ENCODE measurements around the gene PSMC4. TPM values are rescaled to one million over a fixed set of nuclear protein-coding genes. Genes with fewer than 3 reads are reported as not detected.
"Not testable (repeated sequence)": the region's sequence is repeated elsewhere in the genome, so short reads cannot be mapped to it uniquely, and the experiment has no call there.

The PSMC4 gene
- total RNA-seq, 1 experiment from 2014 or later: 327 TPM

DNA sequence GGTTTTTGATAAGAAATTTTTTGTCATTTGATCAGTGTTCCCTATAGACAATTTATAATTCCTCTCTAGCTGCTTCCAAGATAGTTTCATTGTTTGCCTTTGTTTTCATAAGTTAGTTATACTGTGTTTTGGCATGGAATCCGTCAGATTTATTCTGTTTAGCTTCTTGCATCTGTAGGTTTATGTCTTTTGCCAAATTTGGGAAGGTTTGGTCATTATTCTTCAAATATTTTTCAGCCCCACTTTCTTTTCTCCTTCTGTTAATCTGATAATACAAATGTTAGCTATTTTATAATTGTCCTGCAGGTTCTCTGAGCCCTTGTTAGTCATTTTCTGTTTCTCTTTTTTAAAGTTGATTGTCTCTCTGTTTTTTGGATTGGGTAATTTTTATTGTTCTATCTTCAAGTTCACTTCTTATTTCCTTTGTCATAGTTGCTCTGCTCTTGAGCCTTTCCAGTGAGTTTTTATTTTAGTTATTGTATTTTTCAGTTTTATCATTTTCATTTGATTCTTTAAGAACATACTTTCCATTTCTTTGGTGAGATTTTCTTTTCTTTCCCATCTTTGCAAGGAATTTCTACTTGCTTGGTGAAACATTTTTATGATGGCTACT lies 30.6 kb upstream of the PSMC4 start:
- Histone ChIP-seq H3K4me3 (no peak overlapping the region), H3K9me3 (peaks cover 4% of the 10 kb centered on the region; the same call in 1 of the 2 replicates), H3K36me3 (no peaks in the 10 kb centered on the region), H3K27me3 (no peaks in the 10 kb centered on the region)
- no peak for DNase-seq

DNA sequence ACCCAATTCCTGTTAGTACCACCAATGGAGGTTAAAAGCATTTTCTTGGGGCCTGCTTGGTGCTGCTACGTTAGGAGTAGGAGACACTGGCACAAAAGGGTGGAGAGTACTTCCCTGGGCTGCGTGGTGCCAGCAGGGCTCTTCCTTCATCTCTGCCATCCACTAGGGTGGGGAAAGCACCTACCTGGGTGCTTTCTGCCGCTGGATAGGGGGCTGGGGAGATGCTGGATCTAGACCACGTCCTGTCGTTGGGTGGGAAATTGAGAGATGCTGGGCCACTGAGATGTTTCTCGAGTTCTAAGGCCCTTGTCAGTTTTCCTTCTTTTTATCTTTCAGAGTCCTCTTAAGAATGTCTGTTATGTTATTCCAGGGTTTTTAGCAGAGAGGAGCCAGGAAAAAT lies 29.8 kb upstream of the PSMC4 start:
- DNase-seq: no peak
- no peaks in the 10 kb centered on the region for H3K36me3 ChIP-seq
- no peak overlapping the region for H3K4me3 ChIP-seq
- H3K27me3 ChIP-seq: no peaks in the 10 kb centered on the region
- peaks cover 4% of the 10 kb centered on the region; the same call in 1 of the 2 replicates for H3K9me3 ChIP-seq

DNA sequence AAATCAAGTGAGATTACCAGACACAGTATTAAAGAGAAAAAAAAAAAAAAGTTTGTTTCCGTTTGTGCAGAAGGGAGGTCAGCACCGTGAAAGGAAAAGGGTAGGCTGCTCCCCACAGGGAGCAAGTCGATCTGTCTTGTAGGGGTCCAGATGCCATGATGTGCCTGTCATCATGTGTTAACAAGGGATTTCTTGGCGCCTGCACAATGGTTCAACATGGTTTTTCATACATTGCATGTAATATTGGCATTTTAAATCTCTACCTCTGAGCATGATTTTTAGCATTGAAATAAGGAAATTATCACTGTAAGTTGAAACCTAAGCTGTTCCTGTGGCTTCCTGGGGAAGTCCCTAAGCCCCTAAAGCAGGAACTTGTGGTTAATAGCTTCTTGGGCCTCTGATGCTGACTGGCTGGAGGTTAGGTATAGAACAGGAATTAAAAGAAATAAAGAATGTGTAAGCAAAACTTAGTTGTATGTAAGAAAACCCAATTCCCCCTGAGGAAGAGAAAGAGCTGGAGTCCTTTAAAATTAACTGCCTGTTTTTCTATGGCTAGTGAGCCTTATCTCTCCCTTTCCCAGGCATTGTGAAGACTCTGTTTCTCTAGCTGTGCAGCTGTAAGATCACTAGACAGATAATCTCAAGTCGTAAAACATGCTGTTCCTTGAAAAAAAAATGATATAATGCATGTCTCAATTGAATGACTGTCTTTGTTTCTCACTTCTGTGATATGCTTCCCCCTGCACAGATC lies 29.2 kb upstream of the PSMC4 start:
- DNase-seq: no peak
- Histone ChIP-seq H3K9me3 (peaks cover 4% of the 10 kb centered on the region; the same call in 1 of the 2 replicates), H3K36me3 (no peaks in the 10 kb centered on the region), H3K4me3 (no peak overlapping the region), H3K27me3 (no peaks in the 10 kb centered on the region)

DNA sequence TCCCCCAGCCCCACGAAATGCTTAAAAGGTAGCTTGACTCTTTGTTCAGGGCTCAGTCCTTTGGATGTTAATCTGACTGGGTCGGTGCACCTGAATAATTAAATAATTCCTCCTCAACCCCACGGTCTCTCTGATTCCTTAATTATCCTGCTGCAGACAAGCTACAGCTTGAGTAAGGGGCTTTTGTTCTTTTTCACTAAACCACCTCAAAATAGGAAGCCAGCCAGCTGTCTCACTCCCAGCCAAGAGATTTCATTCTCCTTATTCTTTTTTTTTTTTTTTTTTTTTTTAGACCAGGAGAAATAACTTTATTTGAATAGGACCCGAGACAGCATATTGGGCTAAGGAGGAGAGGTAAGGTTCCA lies 28.6 kb upstream of the PSMC4 start:
- Histone ChIP-seq H3K27me3 (no peaks in the 10 kb centered on the region), H3K4me3 (no peak overlapping the region), H3K9me3 (peaks cover 4% of the 10 kb centered on the region; the same call in 1 of the 2 replicates), H3K36me3 (no peaks in the 10 kb centered on the region)
- DNase-seq: no peak

DNA sequence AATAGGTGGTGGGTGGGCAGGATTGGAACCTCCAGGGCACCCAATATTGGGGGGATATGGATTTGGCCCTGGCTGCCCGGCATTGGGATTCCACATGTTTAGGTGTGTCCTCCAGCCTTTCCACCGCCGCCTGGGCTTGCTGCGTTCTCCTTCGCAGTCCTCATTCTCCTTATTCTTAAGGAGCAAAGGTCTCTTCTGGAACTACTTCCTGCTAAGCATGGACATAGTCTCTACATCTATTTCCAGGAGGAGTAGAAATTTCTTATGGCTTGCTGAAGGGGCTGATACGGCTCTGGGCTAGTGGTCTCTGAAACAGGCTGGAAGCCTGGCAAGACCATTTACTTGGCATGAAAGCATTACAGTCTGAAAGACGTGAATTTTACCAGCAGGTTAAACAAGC lies 27.4 kb upstream of the PSMC4 start:
- H3K4me3 ChIP-seq: no peak overlapping the region
- H3K36me3 ChIP-seq: no peaks in the 10 kb centered on the region
- H3K27me3 ChIP-seq: no peaks in the 10 kb centered on the region
- peaks cover 4% of the 10 kb centered on the region; the same call in 1 of the 2 replicates for H3K9me3 ChIP-seq
- no peak for DNase-seq

DNA sequence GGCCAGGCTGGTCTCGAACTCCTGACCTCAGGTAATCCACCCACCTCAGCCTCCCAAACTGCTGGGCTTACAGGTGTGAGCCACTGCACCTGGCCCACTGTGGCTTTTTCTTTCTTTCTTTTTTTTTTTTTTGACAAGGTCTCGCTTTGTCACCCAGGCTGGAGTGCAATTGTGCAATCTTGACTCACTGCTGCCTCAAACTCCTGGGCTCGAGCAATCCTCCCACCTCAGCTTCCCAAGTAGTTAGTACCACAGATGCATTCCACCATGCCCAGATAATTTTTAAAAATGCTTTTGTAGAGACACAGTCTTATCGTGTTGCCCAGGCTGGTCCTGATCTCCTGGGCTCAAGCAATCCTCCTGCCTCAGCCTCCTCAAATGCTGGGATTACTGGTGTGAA lies 24.4 kb upstream of the PSMC4 start:
- H3K27me3 ChIP-seq: no peaks in the 10 kb centered on the region
- no peaks in the 10 kb centered on the region for H3K9me3 ChIP-seq
- DNase-seq: no peak
- H3K4me3 ChIP-seq: no peak overlapping the region
- H3K36me3 ChIP-seq: no peaks in the 10 kb centered on the region

DNA sequence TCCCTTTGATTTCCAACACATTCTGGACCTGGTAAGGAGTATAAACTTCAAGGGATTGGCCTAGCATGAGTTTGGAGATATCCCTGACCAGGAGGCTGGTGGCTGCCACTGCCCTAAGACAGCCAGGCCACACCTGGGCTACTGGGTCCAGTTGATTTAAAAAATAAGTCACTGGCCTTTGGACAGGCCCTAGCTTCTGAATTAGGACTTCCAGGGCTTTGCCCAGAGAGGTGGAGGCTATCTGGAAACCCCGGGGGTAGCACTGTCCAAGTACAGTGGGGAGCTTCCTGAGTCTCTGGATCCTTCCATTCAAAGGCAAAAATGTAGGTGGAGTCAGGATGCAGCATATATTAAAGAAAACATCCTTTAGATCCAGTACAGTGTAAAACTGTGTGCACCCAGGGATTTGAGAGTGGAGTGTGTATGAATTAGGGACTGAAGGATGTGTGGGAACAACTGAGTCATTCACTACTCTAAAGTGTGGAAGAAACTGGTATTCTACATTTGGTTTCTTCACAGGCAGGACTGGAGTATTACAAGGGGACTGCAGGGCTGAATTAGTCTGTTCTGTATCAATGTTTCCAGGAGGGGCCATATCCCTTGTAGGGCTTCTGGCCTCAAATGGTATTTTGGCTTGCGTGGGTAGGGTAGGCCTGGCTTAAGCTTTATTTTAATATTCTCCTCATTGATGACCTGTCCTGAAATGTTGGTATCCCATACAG lies 21.8 kb upstream of the PSMC4 start:
- H3K4me3 ChIP-seq: no peak overlapping the region
- no peaks in the 10 kb centered on the region for H3K9me3 ChIP-seq
- H3K27me3 ChIP-seq: no peaks in the 10 kb centered on the region
- no peak for DNase-seq
- no peaks in the 10 kb centered on the region for H3K36me3 ChIP-seq

DNA sequence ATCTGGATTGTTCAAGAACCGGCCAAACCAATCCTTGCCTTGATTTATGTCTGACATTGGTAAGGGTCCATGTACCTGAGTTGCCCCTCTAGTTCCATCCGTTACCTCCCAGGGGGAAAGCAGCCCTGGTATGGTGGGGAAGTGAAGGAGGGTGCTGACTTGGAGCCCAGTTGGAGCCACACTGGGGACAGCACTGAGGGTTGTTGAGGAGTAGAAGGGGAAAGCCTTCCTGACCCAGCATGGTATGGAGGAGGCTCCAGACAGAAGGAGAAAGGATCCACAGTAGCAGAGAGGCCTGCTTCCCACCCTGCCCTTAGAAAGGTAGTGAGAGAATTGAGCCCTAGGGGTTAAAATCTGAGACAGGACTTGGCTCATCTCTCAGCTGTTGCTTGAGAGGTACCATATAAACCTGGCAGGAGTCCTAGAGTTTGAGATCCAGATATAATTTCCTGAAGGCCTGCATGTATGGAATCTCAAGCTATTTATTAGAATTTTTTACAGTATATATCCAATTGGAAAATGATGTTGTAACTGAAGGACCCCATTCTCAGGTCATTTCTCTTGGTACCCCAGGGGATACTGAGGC lies 19.8 kb upstream of the PSMC4 start:
- Histone ChIP-seq H3K27me3 (no peaks in the 10 kb centered on the region), H3K36me3 (no peaks in the 10 kb centered on the region), H3K9me3 (no peaks in the 10 kb centered on the region), H3K4me3 (no peak overlapping the region)
- DNase-seq: no peak

DNA sequence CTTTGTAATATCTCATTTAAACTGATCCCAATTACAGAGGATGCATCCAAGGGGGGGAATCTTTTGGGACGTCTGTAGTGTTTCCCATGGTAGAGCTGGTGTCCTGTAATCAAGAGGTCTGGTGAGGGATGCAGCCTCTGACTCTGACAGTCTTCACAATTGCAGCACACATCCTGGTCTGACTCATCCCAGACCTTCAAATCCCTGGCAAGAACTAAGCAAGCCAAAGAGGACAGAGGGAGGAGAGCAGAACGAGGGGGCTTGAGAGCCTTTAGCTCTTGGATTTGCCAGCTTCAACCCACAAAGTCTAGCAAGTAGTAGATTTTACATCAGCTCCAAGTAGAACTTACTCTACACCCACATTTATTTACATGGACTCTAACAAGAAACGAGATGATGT lies 19.3 kb upstream of the PSMC4 start:
- DNase-seq: peak; percentile 49
- Histone ChIP-seq H3K9me3 (no peaks in the 10 kb centered on the region), H3K36me3 (no peaks in the 10 kb centered on the region), H3K27me3 (no peaks in the 10 kb centered on the region), H3K4me3 (no peak overlapping the region)

DNA sequence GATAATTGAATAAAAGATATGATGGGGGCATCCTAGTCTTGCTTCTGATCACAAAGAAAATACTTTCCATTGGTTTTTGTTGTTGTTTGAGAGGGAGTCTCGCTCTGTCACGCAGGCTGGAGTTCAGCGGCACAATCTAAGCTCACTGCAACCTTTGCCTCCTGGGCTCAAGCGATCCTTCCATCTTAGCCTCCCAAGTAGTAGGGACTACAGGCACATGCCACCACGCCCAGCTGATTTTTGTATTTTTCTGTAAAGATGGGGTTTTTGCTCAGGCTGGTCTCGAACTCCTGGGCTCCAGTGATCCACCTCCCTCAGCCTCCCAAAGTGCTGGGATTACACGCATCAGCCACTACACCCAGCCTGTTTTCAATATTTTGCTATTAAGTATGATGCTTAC lies 17.1 kb upstream of the PSMC4 start:
- DNase-seq: no peak
- H3K36me3 ChIP-seq: no peaks in the 10 kb centered on the region
- H3K9me3 ChIP-seq: no peaks in the 10 kb centered on the region
- no peaks in the 10 kb centered on the region for H3K27me3 ChIP-seq
- no peak overlapping the region for H3K4me3 ChIP-seq

DNA sequence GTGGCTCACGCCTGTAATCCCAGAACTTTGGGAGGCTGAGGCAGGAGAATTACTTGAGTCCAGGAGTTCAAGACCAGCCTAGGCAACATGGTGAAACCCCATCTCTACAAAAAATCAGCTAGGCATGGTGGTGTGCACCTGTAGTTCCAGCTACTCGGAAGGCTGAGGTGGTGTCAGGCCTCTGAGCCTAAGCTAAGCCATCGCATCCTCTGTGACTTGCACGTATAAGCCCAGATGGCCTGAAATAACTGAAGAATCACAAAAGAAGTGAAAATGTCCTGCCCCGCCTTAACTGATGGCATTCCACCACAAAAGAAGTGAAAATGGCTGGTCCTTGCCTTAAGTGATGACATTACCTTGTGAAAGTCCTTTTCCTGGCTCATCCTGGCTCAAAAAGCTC lies 13.1 kb upstream of the PSMC4 start:
- not testable (repeated sequence) for H3K9me3 ChIP-seq, H3K4me3 ChIP-seq, DNase-seq, H3K27me3 ChIP-seq, H3K36me3 ChIP-seq

DNA sequence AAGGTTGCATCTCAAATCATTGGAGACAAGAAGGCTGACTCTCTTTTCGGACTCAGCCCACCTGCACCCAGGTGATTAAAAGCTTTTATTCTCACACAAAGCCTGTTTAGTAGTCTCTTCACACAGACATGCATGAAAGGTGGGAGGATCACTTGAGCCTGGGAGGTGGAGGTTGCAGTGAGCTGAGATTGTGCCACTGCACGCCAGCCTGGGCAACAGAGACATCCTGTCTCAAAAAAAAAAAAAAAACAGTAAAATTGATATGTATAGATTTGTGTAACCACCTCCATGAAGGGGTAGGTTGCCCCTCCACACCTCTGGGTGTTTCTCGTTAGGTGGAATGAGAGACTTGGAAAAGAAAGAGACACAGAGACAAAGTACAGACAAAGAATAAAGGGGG lies 12.0 kb upstream of the PSMC4 start:
- H3K27me3 ChIP-seq, DNase-seq, H3K4me3 ChIP-seq, H3K36me3 ChIP-seq, H3K9me3 ChIP-seq: not testable (repeated sequence)

DNA sequence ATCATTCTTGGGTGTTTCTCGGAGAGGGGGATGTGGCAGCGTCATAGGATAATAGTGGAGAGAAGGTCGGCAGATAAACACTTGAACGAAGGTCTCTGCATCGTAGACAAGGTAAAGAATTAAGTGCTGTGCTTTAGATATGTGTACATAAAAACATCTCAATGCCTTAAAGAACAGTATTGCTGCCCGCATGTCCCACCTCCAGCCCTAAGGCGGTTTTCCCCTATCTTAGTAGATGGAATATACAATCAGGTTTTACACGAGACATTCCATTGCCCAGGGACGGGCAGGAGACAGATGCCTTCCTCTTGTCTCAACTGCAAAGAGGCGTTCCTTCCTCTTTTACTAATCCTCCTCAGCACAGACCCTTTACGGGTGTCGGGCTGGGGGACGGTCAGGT lies 11.6 kb upstream of the PSMC4 start:
- not testable (repeated sequence) for H3K27me3 ChIP-seq, H3K4me3 ChIP-seq, DNase-seq, H3K36me3 ChIP-seq, H3K9me3 ChIP-seq

DNA sequence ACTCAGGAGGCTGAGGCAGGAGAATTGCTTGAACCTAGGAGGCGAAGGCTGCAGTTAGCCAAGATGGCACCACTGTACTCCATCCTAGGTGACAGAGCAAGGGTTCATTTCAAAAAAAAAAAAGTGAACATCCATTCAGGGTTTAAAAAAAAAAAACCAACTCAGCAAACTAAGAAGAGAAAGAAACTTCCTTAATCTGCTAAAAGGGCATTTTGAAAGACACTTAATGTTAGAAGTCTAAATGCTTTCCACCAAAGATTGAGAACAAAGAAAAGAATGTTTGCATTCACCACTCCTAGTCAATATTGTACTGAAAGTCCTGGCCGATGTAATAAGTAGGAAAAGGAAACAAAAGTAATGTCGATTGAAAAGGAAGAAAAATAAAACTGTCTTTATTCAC lies 7.1 kb upstream of the PSMC4 start:
- Histone ChIP-seq H3K4me3 (no peak overlapping the region), H3K27me3 (no peaks in the 10 kb centered on the region), H3K9me3 (no peaks in the 10 kb centered on the region), H3K36me3 (no peaks in the 10 kb centered on the region; the same call in 1 of the 2 replicates)
- no peak for DNase-seq

DNA sequence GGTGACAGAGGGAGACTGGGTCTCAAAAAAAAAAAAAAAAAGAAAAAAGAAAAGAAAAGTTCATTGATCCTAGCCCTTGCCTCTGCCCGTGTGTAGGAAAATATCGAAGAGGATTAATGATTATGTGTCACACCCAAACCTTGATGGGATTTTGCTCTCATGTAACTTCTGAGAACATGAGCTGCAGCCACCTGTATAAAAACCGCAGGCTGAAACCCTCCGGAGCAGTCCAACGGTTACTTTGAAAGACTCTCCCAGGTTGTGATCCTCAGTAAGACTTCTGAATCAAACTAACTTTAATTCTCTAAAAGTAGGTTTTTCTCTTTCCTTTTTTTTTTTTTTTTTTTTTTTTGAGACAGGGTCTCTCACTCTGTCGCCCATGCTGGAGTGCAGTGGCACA lies 4.3 kb upstream of the PSMC4 start:
- no peak overlapping the region for H3K4me3 ChIP-seq
- no peaks in the 10 kb centered on the region for H3K27me3 ChIP-seq
- no peaks in the 10 kb centered on the region for H3K9me3 ChIP-seq

DNA sequence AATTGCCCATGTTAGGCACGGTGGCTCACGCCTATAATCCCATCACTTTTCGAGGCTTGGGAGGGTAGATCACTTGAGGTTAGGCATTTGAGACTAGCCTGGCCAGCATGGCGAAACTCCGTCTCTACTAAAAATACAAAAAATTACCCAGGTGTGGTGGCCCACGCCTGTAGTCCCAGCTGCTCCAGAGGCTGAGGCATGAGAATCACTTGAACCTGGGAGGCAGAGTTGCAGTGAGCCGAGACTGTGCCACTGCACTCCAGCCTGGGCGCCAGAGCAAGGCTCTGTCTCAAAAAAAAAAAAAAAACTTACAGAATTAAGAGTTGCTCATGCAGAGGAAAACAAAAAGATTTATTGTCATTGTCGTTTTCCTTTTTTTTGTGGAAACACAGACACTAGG lies 3.4 kb upstream of the PSMC4 start:
- no peak overlapping the region for H3K4me3 ChIP-seq
- peaks cover 9% of the 10 kb centered on the region for H3K36me3 ChIP-seq
- no peak for DNase-seq
- no peaks in the 10 kb centered on the region for H3K27me3 ChIP-seq
- H3K9me3 ChIP-seq: no peaks in the 10 kb centered on the region

More for the DNA sequence above, 4.3 kb upstream of the PSMC4 start:
- no peaks in the 10 kb centered on the region; the same call in 1 of the 2 replicates for H3K36me3 ChIP-seq
- no peak for DNase-seq

DNA sequence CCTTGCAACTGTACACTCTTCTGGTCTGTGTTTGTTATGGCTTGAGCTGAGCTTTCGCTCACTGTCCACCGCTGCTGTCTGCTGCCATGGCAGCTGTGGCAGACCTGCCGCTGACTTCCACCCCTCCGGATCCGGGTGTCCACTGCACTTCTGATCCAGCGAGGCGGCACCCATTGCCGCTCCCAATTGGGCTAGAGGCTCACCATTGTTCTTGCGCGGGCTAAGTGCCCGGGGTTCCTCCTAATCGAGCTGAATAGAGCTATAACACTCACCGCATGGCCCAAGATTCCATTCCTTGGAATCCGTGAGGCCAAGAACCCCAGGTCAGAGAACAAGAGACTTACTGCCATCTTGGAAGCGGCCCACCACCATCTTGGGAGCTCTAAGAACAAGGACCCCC lies 2.2 kb upstream of the PSMC4 start:
- H3K9me3 ChIP-seq: no peaks in the 10 kb centered on the region
- no peaks in the 10 kb centered on the region for H3K27me3 ChIP-seq
- peaks cover 21% of the 10 kb centered on the region for H3K36me3 ChIP-seq
- no peak overlapping the region for H3K4me3 ChIP-seq
- no peak for DNase-seq

Data from MG63 (cell line).